DOHH2 (cell line): ENCODE results near the gene C19orf67.

Experiments
- H3F3A ChIP-seq: fragments of 200-600 bp; sonication (generic), shearing (Covaris generic); 2 replicates; pipeline ENCODE4 v1.6.0; 2016; ENCODE audit warnings: antibody characterized with exemption, mild to moderate bottlenecking; ENCODE audit not compliant: control insufficient read depth, insufficient read depth
- H3K27ac ChIP-seq: fragments of 200-600 bp; sonication (generic); 2 replicates; pipeline ENCODE4 v1.5.1; 2014; ENCODE audit warnings: low read depth, mild to moderate bottlenecking, low read length, moderate library complexity
- H3K27me3 ChIP-seq: fragments of 200-600 bp; sonication (generic); 2 replicates; pipeline ENCODE4 v1.6.1; 2014; ENCODE audit warnings: mild to moderate bottlenecking, low read length, mixed read lengths; ENCODE audit not compliant: control insufficient read depth
- H3K36me3 ChIP-seq: fragments of 200-600 bp; sonication (generic); 2 replicates; pipeline ENCODE4 v1.6.1; 2014; ENCODE audit warnings: mild to moderate bottlenecking, low read length, moderate library complexity, mixed read lengths; ENCODE audit not compliant: control insufficient read depth
- H3K4me1 ChIP-seq: fragments of 200-600 bp; sonication (generic); 2 replicates; pipeline ENCODE4 v1.6.1; 2014; ENCODE audit warnings: mild to moderate bottlenecking, low read length, mixed read lengths; ENCODE audit not compliant: control insufficient read depth
- H3K4me2 ChIP-seq: fragments of 200-600 bp; sonication (generic); 2 replicates; pipeline ENCODE4 v1.6.0; 2014; ENCODE audit warnings: mild to moderate bottlenecking, low read length, moderate library complexity
- H3K4me3 ChIP-seq: fragments of 200-600 bp; sonication (generic); 2 replicates; pipeline ENCODE4 v1.5.1; 2014; ENCODE audit warnings: mild to moderate bottlenecking, low read length, mixed read lengths
- H3K79me2 ChIP-seq: fragments of 200-600 bp; sonication (generic); 2 replicates; pipeline ENCODE4 v1.6.1; 2014; ENCODE audit warnings: mild to moderate bottlenecking, low read length, mixed read lengths; ENCODE audit not compliant: control insufficient read depth
- H3K9me2 ChIP-seq: fragments of 200-600 bp; sonication (generic); replicated peaks from 2 replicates; pipeline ENCODE4 v1.6.1; 2014; ENCODE audit warnings: mild to moderate bottlenecking, low read length, mixed read lengths; ENCODE audit not compliant: control insufficient read depth
- H3K9me3 ChIP-seq: fragments of 200-600 bp; sonication (generic); 2 replicates; pipeline ENCODE4 v1.6.1; 2014; ENCODE audit warnings: antibody characterized with exemption, low read length, mixed read lengths; ENCODE audit not compliant: control insufficient read depth, insufficient read depth
- H4K20me1 ChIP-seq: fragments of 200-600 bp; sonication (generic); 2 replicates; pipeline ENCODE4 v1.6.0; 2014; ENCODE audit warnings: low read depth, mild to moderate bottlenecking, antibody characterized with exemption, low read length, moderate library complexity; ENCODE audit not compliant: control insufficient read depth, insufficient read depth
- EZH2phosphoT487 ChIP-seq: fragments of 200-600 bp; sonication (generic); IDR thresholded peaks from 2 replicates; pipeline ENCODE4 v1.6.1; 2017; ENCODE audit warnings: borderline replicate concordance, mild to moderate bottlenecking, antibody characterized with exemption, low read length, moderate library complexity, mixed read lengths
- TF ChIP-seq, protein P1 (sequence below): fragments of 200-600 bp; sonication (generic); IDR thresholded peaks from one replicate; pipeline ENCODE4 v1.5.1; 2014; ENCODE audit warnings: antibody characterized with exemption, mild to moderate bottlenecking, low read depth, low read length; ENCODE audit not compliant: poor library complexity, severe bottlenecking

Gene C19orf67

GRCh38 chr19:14111486-14111885 lies 25.9 kb upstream of the C19orf67 start:
- H3K4me3 ChIP-seq = no peak overlapping the region
- H3K9me2 ChIP-seq = no peaks in the 10 kb centered on the region
- H4K20me1 ChIP-seq = 0 out of 2 replicates have a peak, but pooled peaks cover 5% of the 10 kb centered on the region
- H3K4me2 ChIP-seq = no peak overlapping the region
- TF ChIP-seq, protein P1, sequence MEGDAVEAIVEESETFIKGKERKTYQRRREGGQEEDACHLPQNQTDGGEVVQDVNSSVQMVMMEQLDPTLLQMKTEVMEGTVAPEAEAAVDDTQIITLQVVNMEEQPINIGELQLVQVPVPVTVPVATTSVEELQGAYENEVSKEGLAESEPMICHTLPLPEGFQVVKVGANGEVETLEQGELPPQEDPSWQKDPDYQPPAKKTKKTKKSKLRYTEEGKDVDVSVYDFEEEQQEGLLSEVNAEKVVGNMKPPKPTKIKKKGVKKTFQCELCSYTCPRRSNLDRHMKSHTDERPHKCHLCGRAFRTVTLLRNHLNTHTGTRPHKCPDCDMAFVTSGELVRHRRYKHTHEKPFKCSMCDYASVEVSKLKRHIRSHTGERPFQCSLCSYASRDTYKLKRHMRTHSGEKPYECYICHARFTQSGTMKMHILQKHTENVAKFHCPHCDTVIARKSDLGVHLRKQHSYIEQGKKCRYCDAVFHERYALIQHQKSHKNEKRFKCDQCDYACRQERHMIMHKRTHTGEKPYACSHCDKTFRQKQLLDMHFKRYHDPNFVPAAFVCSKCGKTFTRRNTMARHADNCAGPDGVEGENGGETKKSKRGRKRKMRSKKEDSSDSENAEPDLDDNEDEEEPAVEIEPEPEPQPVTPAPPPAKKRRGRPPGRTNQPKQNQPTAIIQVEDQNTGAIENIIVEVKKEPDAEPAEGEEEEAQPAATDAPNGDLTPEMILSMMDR = no peak
- no peak for TF ChIP-seq EZH2phosphoT487
- no peak overlapping the region for H3K27ac ChIP-seq
- H3F3A ChIP-seq = peaks cover 4% of the 10 kb centered on the region; the same call in 1 of the 2 replicates
- H3K36me3 ChIP-seq = no peaks in the 10 kb centered on the region
- H3K9me3 ChIP-seq = no peaks in the 10 kb centered on the region
- H3K4me1 ChIP-seq = peaks cover 26% of the 10 kb centered on the region
- H3K79me2 ChIP-seq = peaks cover 28% of the 10 kb centered on the region
- H3K27me3 ChIP-seq = no peaks in the 10 kb centered on the region

DNA sequence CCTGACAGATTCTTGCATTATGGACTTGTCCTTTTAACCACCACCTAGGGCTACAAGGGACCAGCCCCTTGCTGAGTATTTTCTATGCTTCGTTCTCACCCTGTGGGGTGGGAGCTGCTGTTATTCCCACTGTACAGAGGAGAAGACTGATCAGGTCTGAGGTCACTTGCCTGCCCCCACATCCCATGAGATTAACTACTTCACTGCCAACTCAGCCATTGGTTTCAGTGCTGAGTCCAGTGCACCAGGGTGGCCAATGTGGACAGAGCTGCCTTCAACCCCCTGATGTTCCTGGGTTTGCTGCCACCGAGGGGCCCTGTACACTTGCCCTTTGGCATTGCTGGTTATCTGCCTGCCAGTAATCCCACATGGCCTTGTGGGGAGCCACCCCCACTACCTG lies 25.1 kb upstream of the C19orf67 start:
- H3K79me2 ChIP-seq = peaks cover 20% of the 10 kb centered on the region
- H3K9me2 ChIP-seq = no peaks in the 10 kb centered on the region
- 0 out of 2 replicates have a peak, but pooled peaks cover 5% of the 10 kb centered on the region for H4K20me1 ChIP-seq
- no peak for TF ChIP-seq EZH2phosphoT487
- TF ChIP-seq, protein P1 = no peak
- H3K9me3 ChIP-seq = no peaks in the 10 kb centered on the region
- H3K27ac ChIP-seq = no peak overlapping the region
- peaks cover 18% of the 10 kb centered on the region for H3K4me1 ChIP-seq
- peaks cover 4% of the 10 kb centered on the region; the same call in 1 of the 2 replicates for H3K36me3 ChIP-seq
- H3K27me3 ChIP-seq = no peaks in the 10 kb centered on the region
- peaks cover 4% of the 10 kb centered on the region; the same call in 1 of the 2 replicates for H3F3A ChIP-seq
- H3K4me3 ChIP-seq = no peak overlapping the region
- no peak overlapping the region for H3K4me2 ChIP-seq

- Histone ChIP-seq H3K9me3 (no peaks in the 10 kb centered on the region), H3F3A (no peaks in the 10 kb centered on the region), H3K9me2 (no peaks in the 10 kb centered on the region), H3K27me3 (no peaks in the 10 kb centered on the region), H3K79me2 (no peaks in the 10 kb centered on the region), H3K36me3 (peaks cover 4% of the 10 kb centered on the region; the same call in 1 of the 2 replicates), H3K4me3 (no peak overlapping the region), H3K4me2 (no peak overlapping the region), H4K20me1 (no peaks in the 10 kb centered on the region), H3K4me1 (0 out of 2 replicates have a peak, but pooled peaks cover 4% of the 10 kb centered on the region), H3K27ac (no peak overlapping the region)
- TF ChIP-seq EZH2phosphoT487 = no peak
- TF ChIP-seq, protein P1 = no peak
Observed at GRCh38 chr19:14107581-14108461, 22.2 kb upstream of the C19orf67 start.
